Keratinocyte (primary cell): ENCODE measurements around the gene NCAPD3. TPM values are rescaled to one million over a fixed set of nuclear protein-coding genes. Genes with fewer than 3 reads are reported as not detected.

Experiments
- DNase-seq: peaks from one replicate; pipeline ENCODE4 v3.0.0-alpha.2; 2011; ENCODE audit warnings: low read depth, missing footprints, low spot score
- FAIRE-seq: peaks from 2 replicates; lab custom pipeline; 2011; peaks lifted over from hg19 to GRCh38; lab: Jason Lieb, UNC
- H2AFZ ChIP-seq: 2 replicates; pipeline ENCODE4 v1.6.0; 2012; ENCODE audit warnings: low read length, control low read depth, inconsistent platforms; ENCODE audit not compliant: control insufficient read depth
- H3K27ac ChIP-seq: 2 replicates; pipeline ENCODE4 v1.5.1; 2011; ENCODE audit warnings: low read length; ENCODE audit not compliant: control insufficient read depth, insufficient read depth
- H3K27me3 ChIP-seq: 3 replicates; pipeline ENCODE4 v1.6.0; 2011; ENCODE audit warnings: low read length; ENCODE audit not compliant: control insufficient read depth, insufficient read depth; ENCODE audit errors: extremely low read depth
- H3K36me3 ChIP-seq, 2 experiments: 2 replicates in 1 of 2; 3 replicates in 1 of 2; pipeline ENCODE4 v1.5.1; 2011; ENCODE audit warnings: low read length in 2 of 2, mild to moderate bottlenecking in 1 of 2; ENCODE audit not compliant: control insufficient read depth in 2 of 2, insufficient read depth in 2 of 2; ENCODE audit errors: extremely low read depth in 1 of 2
- H3K4me1 ChIP-seq: 3 replicates; pipeline ENCODE4 v1.5.1; 2011; ENCODE audit warnings: low read length; ENCODE audit not compliant: control insufficient read depth, insufficient read depth; ENCODE audit errors: extremely low read depth
- H3K4me2 ChIP-seq: 3 replicates; pipeline ENCODE4 v1.6.0; 2011; ENCODE audit warnings: low read depth, low read length; ENCODE audit not compliant: control insufficient read depth, insufficient read depth; ENCODE audit errors: extremely low read depth
- H3K4me3 ChIP-seq, 3 experiments: fragments of 200-600 bp in 1 of 3; sonication (generic) in 1 of 3; 2 replicates in 2 of 3; 3 replicates in 1 of 3; pipeline ENCODE4 v1.5.1; 2011 to 2016; ENCODE audit warnings: low read length in 3 of 3, mild to moderate bottlenecking in 3 of 3, control low read depth in 2 of 3, inconsistent platforms in 1 of 3, low read depth in 1 of 3, mixed read lengths in 1 of 3, mixed run types in 1 of 3, moderate library complexity in 1 of 3; ENCODE audit not compliant: control insufficient read depth in 2 of 3, insufficient read depth in 2 of 3; ENCODE audit errors: extremely low read depth in 1 of 3
- H3K79me2 ChIP-seq: 2 replicates; pipeline ENCODE4 v1.6.0; 2012; ENCODE audit warnings: low read length; ENCODE audit not compliant: control insufficient read depth, insufficient read depth
- H3K9ac ChIP-seq: 3 replicates; pipeline ENCODE4 v1.6.0; 2011; ENCODE audit warnings: low read length; ENCODE audit not compliant: control insufficient read depth, insufficient read depth; ENCODE audit errors: extremely low read depth
- H3K9me1 ChIP-seq: 3 replicates; pipeline ENCODE4 v1.6.0; 2011; ENCODE audit warnings: low read length; ENCODE audit not compliant: control insufficient read depth, insufficient read depth; ENCODE audit errors: extremely low read depth
- H3K9me3 ChIP-seq: 2 replicates; pipeline ENCODE4 v1.5.1; 2012; ENCODE audit warnings: low read depth, low read length; ENCODE audit not compliant: control insufficient read depth
- H4K20me1 ChIP-seq: 3 replicates; pipeline ENCODE4 v1.6.0; 2011; ENCODE audit warnings: low read length; ENCODE audit not compliant: control insufficient read depth, insufficient read depth; ENCODE audit errors: extremely low read depth
- CTCF ChIP-seq, 3 experiments: IDR thresholded peaks in 1 of 3; conservative IDR thresholded peaks in 1 of 3; optimal IDR thresholded peaks in 1 of 3; 2 replicates in 2 of 3; 3 replicates in 1 of 3; pipeline versions ENCODE3 to v1.5.1; 2011; ENCODE audit warnings: low read length in 3 of 3, mild to moderate bottlenecking in 3 of 3, moderate library complexity in 2 of 3, control low read depth in 1 of 3, inconsistent platforms in 1 of 3; ENCODE audit not compliant: insufficient read depth in 2 of 3; ENCODE audit errors: extremely low read depth in 1 of 3
- EZH2 ChIP-seq: IDR thresholded peaks from one replicate; pipeline ENCODE4 v1.6.1; 2012; ENCODE audit warnings: inconsistent platforms, mild to moderate bottlenecking, low read length, moderate library complexity
- dilution Hi-C: fragments of 300-500 bp; cut with MboI; formaldehyde crosslinking; loops from one replicate; pipeline ENCODE4 v1.7.0; 2020; ENCODE audit warnings: low sequenced_read_pairs; ENCODE audit not compliant: extremely low pct_ligation_motif_present
- polyA plus RNA-seq, 5 experiments: library from polyadenylated mRNA; depleted of rRNA in 3 of 5; stranded (reverse) in 3 of 5; stranded (forward) in 1 of 5; unstranded in 1 of 5; fragments of >200 nt; gene quantifications; 1 replicate in 1 of 5; 2 replicates in 3 of 5; 3 replicates in 1 of 5; pipeline versions ENCODE4 v1.2.1 to v1.2.3, GENCODE V29; 2011 to 2012; ENCODE audit warnings: missing spikeins in 2 of 5, low read depth in 1 of 5, low replicate concordance in 1 of 5

NCAPD3 gene
- polyA plus RNA-seq, 1 donor (not counting 4 experiments of a cell fraction or from before 2014, with no cell fraction given): 23.0 TPM

- no peak overlapping the region for H3K9ac ChIP-seq
- H3K36me3 ChIP-seq: peaks cover 10 to 11% of the 10 kb centered on the region in 2 experiments
- no peaks in the 10 kb centered on the region for H3K9me3 ChIP-seq
- H3K27ac ChIP-seq: no peak overlapping the region
- H2AFZ ChIP-seq: no peak overlapping the region
- dilution Hi-C loops: no loop called here
- TF ChIP-seq EZH2 (no peak), CTCF (optimal IDR thresholded peaks at IDR 0.05 in 1 of 3, IDR thresholded peaks at IDR 0.05 in 1 of 3, conservative IDR thresholded peaks at IDR 0.05 in 1 of 3; ENCODE audit: extremely low read depth in 1 of 3, insufficient read depth in 2 of 3, low read length in 3 of 3) (no peak)
- FAIRE-seq (no peak), DNase-seq (no peak)
- H3K4me1 ChIP-seq: no peaks in the 10 kb centered on the region
- H4K20me1 ChIP-seq: no peaks in the 10 kb centered on the region
- H3K4me3 ChIP-seq: no peak overlapping the region
- H3K4me2 ChIP-seq: no peak overlapping the region
- no peaks in the 10 kb centered on the region for H3K27me3 ChIP-seq
- no peaks in the 10 kb centered on the region for H3K9me1 ChIP-seq
- no peaks in the 10 kb centered on the region for H3K79me2 ChIP-seq
Measured at GRCh38 chr11:134149371-134149770, 74.4 kb downstream of the NCAPD3 start.

- peaks cover 6 to 8% of the 10 kb centered on the region in 2 experiments for H3K36me3 ChIP-seq
- DNase-seq (no peak), FAIRE-seq (no peak)
- H3K9me3 ChIP-seq: no peaks in the 10 kb centered on the region
- no peaks in the 10 kb centered on the region for H3K27me3 ChIP-seq
- H3K79me2 ChIP-seq: no peaks in the 10 kb centered on the region
- H3K9ac ChIP-seq: no peak overlapping the region
- H3K4me1 ChIP-seq: no peaks in the 10 kb centered on the region
- dilution Hi-C loops: no loop called here
- H4K20me1 ChIP-seq: no peaks in the 10 kb centered on the region
- H3K27ac ChIP-seq: no peak overlapping the region
- H2AFZ ChIP-seq: no peak overlapping the region
- H3K4me2 ChIP-seq: no peak overlapping the region
- H3K9me1 ChIP-seq: no peaks in the 10 kb centered on the region
- TF ChIP-seq CTCF (optimal IDR thresholded peaks at IDR 0.05 in 1 of 3, IDR thresholded peaks at IDR 0.05 in 1 of 3, conservative IDR thresholded peaks at IDR 0.05 in 1 of 3; ENCODE audit: extremely low read depth in 1 of 3, insufficient read depth in 2 of 3, low read length in 3 of 3) (no peak), EZH2 (no peak)
- H3K4me3 ChIP-seq: no peak overlapping the region
Measured at GRCh38 chr11:134146598-134146997, 77.2 kb downstream of the NCAPD3 start.
